Ovary (tissue), 3 donors: ENCODE data around the gene MAPRE3.

Experiments used
- POLR2A ChIP-seq: fragments of 450-650 bp; IDR thresholded peaks from one replicate; pipeline ENCODE4 v1.6.1; 2017; ENCODE audit warnings: antibody characterized with exemption, mild to moderate bottlenecking, moderate library complexity
- TF ChIP-seq, protein P1 (sequence below), 3 donors: fragments of 450-650 bp in 2 of 3; fragments of 200-600 bp in 1 of 3; IDR thresholded peaks; one replicate each; pipeline versions ENCODE4 v1.5.1 to v1.8.0; 2016 to 2022; ENCODE audit warnings: antibody characterized with exemption in 3 of 3, mild to moderate bottlenecking in 1 of 3
- donor health status: DM: no; HTN: no; CAD: no.

GRCh38 chr2:26979741-26980140 lies 9.3 kb downstream of the MAPRE3 start:
- TF ChIP-seq, protein P1, sequence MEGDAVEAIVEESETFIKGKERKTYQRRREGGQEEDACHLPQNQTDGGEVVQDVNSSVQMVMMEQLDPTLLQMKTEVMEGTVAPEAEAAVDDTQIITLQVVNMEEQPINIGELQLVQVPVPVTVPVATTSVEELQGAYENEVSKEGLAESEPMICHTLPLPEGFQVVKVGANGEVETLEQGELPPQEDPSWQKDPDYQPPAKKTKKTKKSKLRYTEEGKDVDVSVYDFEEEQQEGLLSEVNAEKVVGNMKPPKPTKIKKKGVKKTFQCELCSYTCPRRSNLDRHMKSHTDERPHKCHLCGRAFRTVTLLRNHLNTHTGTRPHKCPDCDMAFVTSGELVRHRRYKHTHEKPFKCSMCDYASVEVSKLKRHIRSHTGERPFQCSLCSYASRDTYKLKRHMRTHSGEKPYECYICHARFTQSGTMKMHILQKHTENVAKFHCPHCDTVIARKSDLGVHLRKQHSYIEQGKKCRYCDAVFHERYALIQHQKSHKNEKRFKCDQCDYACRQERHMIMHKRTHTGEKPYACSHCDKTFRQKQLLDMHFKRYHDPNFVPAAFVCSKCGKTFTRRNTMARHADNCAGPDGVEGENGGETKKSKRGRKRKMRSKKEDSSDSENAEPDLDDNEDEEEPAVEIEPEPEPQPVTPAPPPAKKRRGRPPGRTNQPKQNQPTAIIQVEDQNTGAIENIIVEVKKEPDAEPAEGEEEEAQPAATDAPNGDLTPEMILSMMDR (IDR thresholded peaks at IDR 0.05) = no peak
- no peak for TF ChIP-seq POLR2A
